ENCODE data around the gene FAM135A. TPM values are rescaled to one million over a fixed set of nuclear protein-coding genes. Genes with fewer than 3 reads are reported as not detected.

Gene FAM135A
- total RNA-seq, 1 donor from 2014 or later, result 33.4 TPM

DNA sequence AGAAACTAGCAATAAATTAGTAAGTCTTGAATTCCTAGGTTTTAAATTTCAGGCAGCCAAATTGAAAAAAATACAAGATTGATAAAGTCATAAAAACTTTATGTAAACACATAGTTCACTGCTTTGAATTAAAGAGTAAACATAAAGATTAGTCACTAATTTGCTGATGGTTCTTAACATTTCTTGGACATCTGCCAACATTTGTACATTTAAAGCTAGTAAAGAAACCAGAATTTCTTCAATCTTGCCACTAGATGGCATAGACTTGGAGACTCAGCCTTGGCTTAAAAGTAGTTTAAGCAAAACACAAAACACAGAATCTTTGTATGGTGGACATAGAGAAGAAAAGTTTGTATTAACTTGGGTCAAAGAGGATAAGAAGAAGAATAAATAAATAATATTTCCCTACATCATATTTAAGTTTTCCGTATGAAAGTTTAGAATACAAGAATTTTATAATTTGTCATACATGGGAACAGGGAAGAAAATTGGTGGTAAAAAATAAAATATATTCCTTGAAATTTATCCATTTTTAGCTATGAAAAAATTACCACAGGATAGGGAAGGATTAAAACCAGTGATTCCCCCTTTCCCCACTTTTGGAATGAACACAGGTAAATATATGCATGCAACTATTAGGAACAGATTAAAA is 41.7 kb upstream of the FAM135A start:
- peaks cover 5% of the 10 kb centered on the region for H3K4me1 Mint-ChIP-seq (ENCODE audit: unreplicated experiment)
- H3K27ac Mint-ChIP-seq, result no peak overlapping the region
- no peak overlapping the region for H3K4me3 Mint-ChIP-seq
- DNase-seq (ENCODE audit: extremely low spot score, unreplicated experiment), result no peak
- no peaks in the 10 kb centered on the region for H3K36me3 Mint-ChIP-seq
- H3K27me3 Mint-ChIP-seq, result peaks cover 11% of the 10 kb centered on the region
- H3K9me3 Mint-ChIP-seq, result no peaks in the 10 kb centered on the region
- TF ChIP-seq, protein P1, sequence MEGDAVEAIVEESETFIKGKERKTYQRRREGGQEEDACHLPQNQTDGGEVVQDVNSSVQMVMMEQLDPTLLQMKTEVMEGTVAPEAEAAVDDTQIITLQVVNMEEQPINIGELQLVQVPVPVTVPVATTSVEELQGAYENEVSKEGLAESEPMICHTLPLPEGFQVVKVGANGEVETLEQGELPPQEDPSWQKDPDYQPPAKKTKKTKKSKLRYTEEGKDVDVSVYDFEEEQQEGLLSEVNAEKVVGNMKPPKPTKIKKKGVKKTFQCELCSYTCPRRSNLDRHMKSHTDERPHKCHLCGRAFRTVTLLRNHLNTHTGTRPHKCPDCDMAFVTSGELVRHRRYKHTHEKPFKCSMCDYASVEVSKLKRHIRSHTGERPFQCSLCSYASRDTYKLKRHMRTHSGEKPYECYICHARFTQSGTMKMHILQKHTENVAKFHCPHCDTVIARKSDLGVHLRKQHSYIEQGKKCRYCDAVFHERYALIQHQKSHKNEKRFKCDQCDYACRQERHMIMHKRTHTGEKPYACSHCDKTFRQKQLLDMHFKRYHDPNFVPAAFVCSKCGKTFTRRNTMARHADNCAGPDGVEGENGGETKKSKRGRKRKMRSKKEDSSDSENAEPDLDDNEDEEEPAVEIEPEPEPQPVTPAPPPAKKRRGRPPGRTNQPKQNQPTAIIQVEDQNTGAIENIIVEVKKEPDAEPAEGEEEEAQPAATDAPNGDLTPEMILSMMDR (conservative IDR thresholded peaks at IDR 0.05), result peak; percentile 85

DNA sequence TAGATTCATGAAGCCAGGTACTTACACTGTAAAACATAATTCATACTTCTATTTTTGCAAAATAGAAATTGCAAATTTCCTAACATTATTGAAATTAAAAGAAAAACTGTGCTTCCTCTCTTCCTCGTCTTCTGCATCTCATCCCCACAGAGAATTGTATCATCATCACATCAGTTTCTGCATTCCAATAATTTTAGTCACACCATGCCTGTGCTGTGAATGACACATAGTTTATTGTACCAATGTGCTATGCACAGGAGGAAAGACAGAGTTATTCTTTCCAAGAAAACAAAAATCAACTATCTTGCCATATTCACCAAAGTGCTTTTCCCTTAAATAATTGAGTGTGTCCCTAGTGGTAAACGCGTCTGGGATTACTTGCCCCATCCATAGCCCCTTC is 38.1 kb upstream of the FAM135A start:
- Mint-ChIP-seq H3K4me3 (no peak overlapping the region), H3K4me1 (ENCODE audit: unreplicated experiment) (peaks cover 5% of the 10 kb centered on the region), H3K27me3 (peaks cover 2% of the 10 kb centered on the region), H3K36me3 (no peaks in the 10 kb centered on the region), H3K9me3 (no peaks in the 10 kb centered on the region), H3K27ac (no peak overlapping the region)
- TF ChIP-seq, protein P1 (conservative IDR thresholded peaks at IDR 0.05), result no peak
- no peak for DNase-seq (ENCODE audit: extremely low spot score, unreplicated experiment)

DNA sequence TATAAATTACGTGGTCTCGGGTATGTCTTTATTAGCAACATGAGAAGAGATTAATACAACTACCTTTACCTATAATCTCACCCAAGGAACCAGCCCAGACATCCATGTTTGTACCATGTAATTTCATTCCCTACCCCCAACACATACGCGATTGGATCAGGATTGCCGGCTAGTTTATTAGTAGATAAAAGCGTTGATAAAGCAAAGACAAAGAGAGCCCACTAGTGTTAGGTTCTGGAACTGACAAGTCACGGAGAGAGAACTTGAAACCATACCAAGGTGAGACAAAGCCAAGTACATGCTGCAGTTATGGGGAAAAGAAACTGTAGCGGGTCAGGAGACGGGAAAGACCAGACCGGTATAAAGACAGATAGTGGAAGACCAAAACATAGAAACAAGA is 37.4 kb upstream of the FAM135A start:
- no peaks in the 10 kb centered on the region for H3K36me3 Mint-ChIP-seq
- TF ChIP-seq, protein P1 (conservative IDR thresholded peaks at IDR 0.05), result peak; percentile 45
- peaks cover 11% of the 10 kb centered on the region for H3K4me1 Mint-ChIP-seq (ENCODE audit: unreplicated experiment)
- no peak for DNase-seq (ENCODE audit: extremely low spot score, unreplicated experiment)
- peaks cover 2% of the 10 kb centered on the region for H3K27me3 Mint-ChIP-seq
- no peaks in the 10 kb centered on the region for H3K9me3 Mint-ChIP-seq
- H3K4me3 Mint-ChIP-seq, result no peak overlapping the region
- no peak overlapping the region for H3K27ac Mint-ChIP-seq

DNA sequence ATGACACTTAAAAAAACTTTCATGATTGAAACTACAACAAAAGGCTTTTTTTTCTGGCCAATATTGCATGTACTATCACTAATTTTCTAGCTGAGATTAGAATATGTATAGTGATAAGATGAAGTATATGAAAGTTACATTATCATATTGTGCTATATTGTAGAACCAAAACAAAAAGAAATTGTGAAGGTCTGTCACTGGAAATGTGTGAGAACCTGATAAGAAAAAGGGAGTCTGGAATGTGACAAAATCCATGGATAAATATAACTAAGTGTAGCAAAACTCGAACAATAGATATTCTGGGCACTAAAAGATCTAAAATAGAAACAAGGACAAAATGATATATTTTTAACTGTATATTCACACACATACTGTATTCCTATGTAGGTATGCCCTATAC is 36.7 kb upstream of the FAM135A start:
- H3K27ac Mint-ChIP-seq, result no peak overlapping the region
- H3K27me3 Mint-ChIP-seq, result no peaks in the 10 kb centered on the region
- peaks cover 10% of the 10 kb centered on the region for H3K4me1 Mint-ChIP-seq (ENCODE audit: unreplicated experiment)
- no peak for DNase-seq (ENCODE audit: extremely low spot score, unreplicated experiment)
- no peaks in the 10 kb centered on the region for H3K36me3 Mint-ChIP-seq
- TF ChIP-seq, protein P1 (conservative IDR thresholded peaks at IDR 0.05), result no peak
- H3K4me3 Mint-ChIP-seq, result no peak overlapping the region
- no peaks in the 10 kb centered on the region for H3K9me3 Mint-ChIP-seq

DNA sequence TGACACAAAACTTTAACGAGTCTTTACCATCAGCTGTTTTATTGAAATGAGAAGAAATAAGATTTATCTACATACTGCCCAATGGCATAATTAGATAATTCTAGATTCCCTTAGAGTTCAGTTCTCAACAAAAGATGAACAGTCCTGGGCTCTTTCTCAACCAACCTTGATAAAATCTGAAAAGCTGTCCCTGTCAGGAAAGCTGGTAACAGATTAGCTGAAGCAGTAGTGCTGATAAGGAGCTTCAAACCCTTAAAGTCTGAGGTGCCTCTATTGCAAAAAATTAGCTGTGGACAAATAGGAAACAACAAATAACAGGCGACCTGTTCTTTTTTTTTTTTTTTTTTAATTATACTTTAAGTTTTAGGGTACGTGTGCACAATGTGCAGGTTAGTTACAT is 35.9 kb upstream of the FAM135A start:
- TF ChIP-seq, protein P1 (conservative IDR thresholded peaks at IDR 0.05), result no peak
- DNase-seq (ENCODE audit: extremely low spot score, unreplicated experiment), result no peak
- no peak overlapping the region for H3K4me3 Mint-ChIP-seq
- H3K36me3 Mint-ChIP-seq, result no peaks in the 10 kb centered on the region
- no peak overlapping the region for H3K27ac Mint-ChIP-seq
- H3K4me1 Mint-ChIP-seq (ENCODE audit: unreplicated experiment), result peaks cover 9% of the 10 kb centered on the region
- H3K27me3 Mint-ChIP-seq, result no peaks in the 10 kb centered on the region
- no peaks in the 10 kb centered on the region for H3K9me3 Mint-ChIP-seq

All from type B pancreatic cell (in vitro differentiated cells).